Neural progenitor cell (in vitro differentiated cells): ENCODE results near the gene SPTSSB. TPM values are rescaled to one million over a fixed set of nuclear protein-coding genes. Genes with fewer than 3 reads are reported as not detected.

ENCODE experiments used
- DNase-seq: peaks from one replicate; pipeline ENCODE4 v3.0.0-alpha.2; 2016; ENCODE audit warnings: low spot score
- H2AFZ ChIP-seq: fragments of 200-600 bp; sonication (generic); replicated peaks from 2 replicates; pipeline ENCODE4 v1.6.1; 2016; ENCODE audit warnings: antibody characterized with exemption
- H3F3A ChIP-seq: fragments of 200-600 bp; sonication (generic); 2 replicates; pipeline ENCODE4 v1.6.1; 2016; ENCODE audit warnings: antibody characterized with exemption, low read depth
- H3K27ac ChIP-seq: fragments of 200-600 bp; sonication (generic); 2 replicates; pipeline ENCODE4 v1.5.1; 2016; ENCODE audit warnings: mild to moderate bottlenecking
- H3K27me3 ChIP-seq: fragments of 200-600 bp; sonication (generic); 2 replicates; pipeline ENCODE4 v1.6.1; 2016; ENCODE audit warnings: mild to moderate bottlenecking, moderate library complexity
- H3K36me3 ChIP-seq: fragments of 200-600 bp; sonication (generic); 2 replicates; pipeline ENCODE4 v1.5.1; 2016
- H3K4me1 ChIP-seq: fragments of 200-600 bp; sonication (generic); 2 replicates; pipeline ENCODE4 v1.6.1; 2016; ENCODE audit warnings: mixed run types
- H3K4me2 ChIP-seq: fragments of 200-600 bp; sonication (generic); 2 replicates; pipeline ENCODE4 v1.6.1; 2016
- H3K4me3 ChIP-seq: fragments of 200-600 bp; sonication (generic); 2 replicates; pipeline ENCODE4 v1.5.1; 2016
- H3K79me2 ChIP-seq: fragments of 200-600 bp; sonication (generic); 2 replicates; pipeline ENCODE4 v1.6.1; 2016; ENCODE audit warnings: low read depth
- H3K9ac ChIP-seq: fragments of 200-600 bp; sonication (generic); 2 replicates; pipeline ENCODE4 v1.6.1; 2016
- H3K9me3 ChIP-seq: fragments of 200-600 bp; sonication (generic); 2 replicates; pipeline ENCODE4 v1.5.1; 2016; ENCODE audit warnings: low read depth
- H4K20me1 ChIP-seq: fragments of 200-600 bp; sonication (generic); 2 replicates; pipeline ENCODE4 v1.6.1; 2016; ENCODE audit warnings: low read depth
- H3K27ac Mint-ChIP-seq: 3 replicates; pipeline ENCODE4 v1.8.0; 2021; ENCODE audit warnings: mixed read lengths
- H3K27me3 Mint-ChIP-seq: 2 replicates; pipeline ENCODE4 v1.8.0; 2022; ENCODE audit warnings: low read depth, mild to moderate bottlenecking, inconsistent platforms, moderate library complexity, mixed read lengths; ENCODE audit not compliant: insufficient read depth
- H3K36me3 Mint-ChIP-seq: 3 replicates; pipeline ENCODE4 v1.8.0; 2021; ENCODE audit warnings: mixed read lengths
- H3K4me1 Mint-ChIP-seq: 3 replicates; pipeline ENCODE4 v1.8.0; 2021; ENCODE audit warnings: mixed read lengths
- H3K4me3 Mint-ChIP-seq: 3 replicates; pipeline ENCODE4 v1.8.0; 2021; ENCODE audit warnings: mild to moderate bottlenecking, moderate library complexity, mixed read lengths
- H3K9me3 Mint-ChIP-seq: 3 replicates; pipeline ENCODE4 v1.8.0; 2020; ENCODE audit warnings: mixed read lengths
- EZH2 ChIP-seq: fragments of 200-600 bp; sonication (generic); IDR thresholded peaks from 2 replicates; pipeline ENCODE4 v1.6.1; 2017; ENCODE audit warnings: antibody characterized with exemption, mild to moderate bottlenecking, moderate library complexity
- EZH2phosphoT487 ChIP-seq: fragments of 200-600 bp; sonication (generic); IDR thresholded peaks from 2 replicates; pipeline ENCODE4 v1.6.1; 2017; ENCODE audit warnings: antibody characterized with exemption
- total RNA-seq: library from RNA; depleted of rRNA; stranded (reverse); fragments of >200 nt; gene quantifications from 2 replicates; pipeline ENCODE4 v1.2.3, GENCODE V29; 2015; ENCODE audit warnings: low replicate concordance
- TF ChIP-seq, protein P1 (sequence below): fragments of 200-600 bp; sonication (generic); IDR thresholded peaks from 2 replicates; pipeline ENCODE4 v1.5.1; 2017; ENCODE audit warnings: antibody characterized with exemption, mild to moderate bottlenecking

SPTSSB gene
- total RNA-seq, 1 donor from 2014 or later = 1.2 TPM

- Histone ChIP-seq H3K9ac (no peak overlapping the region), H4K20me1 (no peaks in the 10 kb centered on the region), H3K4me2 (no peak overlapping the region), H3K4me3 (no peak overlapping the region), H3K27ac (no peak overlapping the region), H3K4me1 (no peaks in the 10 kb centered on the region), H3K27me3 (no peaks in the 10 kb centered on the region), H3K9me3 (no peaks in the 10 kb centered on the region), H3K79me2 (no peaks in the 10 kb centered on the region), H3F3A (no peaks in the 10 kb centered on the region), H2AFZ (no peak overlapping the region), H3K36me3 (no peaks in the 10 kb centered on the region)
- DNase-seq = no peak
- Mint-ChIP-seq H3K36me3 (no peaks in the 10 kb centered on the region), H3K9me3 (no peaks in the 10 kb centered on the region), H3K27me3 (peaks cover 4% of the 10 kb centered on the region), H3K4me1 (peaks cover 7% of the 10 kb centered on the region), H3K27ac (no peak overlapping the region), H3K4me3 (no peak overlapping the region)
- TF ChIP-seq EZH2phosphoT487 = no peak
- TF ChIP-seq, protein P1, sequence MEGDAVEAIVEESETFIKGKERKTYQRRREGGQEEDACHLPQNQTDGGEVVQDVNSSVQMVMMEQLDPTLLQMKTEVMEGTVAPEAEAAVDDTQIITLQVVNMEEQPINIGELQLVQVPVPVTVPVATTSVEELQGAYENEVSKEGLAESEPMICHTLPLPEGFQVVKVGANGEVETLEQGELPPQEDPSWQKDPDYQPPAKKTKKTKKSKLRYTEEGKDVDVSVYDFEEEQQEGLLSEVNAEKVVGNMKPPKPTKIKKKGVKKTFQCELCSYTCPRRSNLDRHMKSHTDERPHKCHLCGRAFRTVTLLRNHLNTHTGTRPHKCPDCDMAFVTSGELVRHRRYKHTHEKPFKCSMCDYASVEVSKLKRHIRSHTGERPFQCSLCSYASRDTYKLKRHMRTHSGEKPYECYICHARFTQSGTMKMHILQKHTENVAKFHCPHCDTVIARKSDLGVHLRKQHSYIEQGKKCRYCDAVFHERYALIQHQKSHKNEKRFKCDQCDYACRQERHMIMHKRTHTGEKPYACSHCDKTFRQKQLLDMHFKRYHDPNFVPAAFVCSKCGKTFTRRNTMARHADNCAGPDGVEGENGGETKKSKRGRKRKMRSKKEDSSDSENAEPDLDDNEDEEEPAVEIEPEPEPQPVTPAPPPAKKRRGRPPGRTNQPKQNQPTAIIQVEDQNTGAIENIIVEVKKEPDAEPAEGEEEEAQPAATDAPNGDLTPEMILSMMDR = no peak
- TF ChIP-seq EZH2 = no peak
Observed at GRCh38 chr3:161347726-161348125, 23.6 kb downstream of the SPTSSB start.

DNA sequence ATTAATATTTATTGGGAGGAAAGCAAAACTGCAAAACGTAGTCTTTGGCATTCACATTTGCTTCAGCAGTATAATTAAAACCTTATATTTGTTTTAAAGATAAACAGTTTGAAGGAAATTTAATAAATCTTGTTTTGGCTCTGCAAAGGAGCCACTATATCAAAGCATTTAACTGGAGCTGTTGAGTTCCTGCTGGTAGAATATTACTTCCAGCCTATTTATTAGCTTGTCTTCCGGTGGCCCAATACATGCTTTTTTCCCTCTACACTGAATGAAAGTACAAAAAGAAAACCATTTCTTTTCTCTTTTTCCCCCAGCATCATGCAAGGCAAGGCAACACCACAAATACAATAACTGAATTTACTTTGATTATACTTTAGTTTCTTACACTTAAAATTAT is 26.3 kb downstream of the SPTSSB start:
- no peak overlapping the region for H3K4me3 Mint-ChIP-seq
- no peak overlapping the region for H3K4me2 ChIP-seq
- no peak overlapping the region for H3K27ac ChIP-seq
- no peaks in the 10 kb centered on the region for H3K9me3 ChIP-seq
- H2AFZ ChIP-seq = no peak overlapping the region
- H3K36me3 Mint-ChIP-seq = no peaks in the 10 kb centered on the region
- H3F3A ChIP-seq = no peaks in the 10 kb centered on the region
- no peak overlapping the region for H3K9ac ChIP-seq
- H3K27me3 Mint-ChIP-seq = peaks cover 6% of the 10 kb centered on the region
- H3K9me3 Mint-ChIP-seq = no peaks in the 10 kb centered on the region
- DNase-seq = no peak
- H3K4me1 Mint-ChIP-seq = peaks cover 6% of the 10 kb centered on the region
- no peaks in the 10 kb centered on the region for H4K20me1 ChIP-seq
- H3K4me1 ChIP-seq = no peaks in the 10 kb centered on the region
- no peaks in the 10 kb centered on the region for H3K79me2 ChIP-seq
- H3K4me3 ChIP-seq = no peak overlapping the region
- no peaks in the 10 kb centered on the region for H3K27me3 ChIP-seq
- no peaks in the 10 kb centered on the region for H3K36me3 ChIP-seq
- H3K27ac Mint-ChIP-seq = no peak overlapping the region
- TF ChIP-seq EZH2 = no peak
- no peak for TF ChIP-seq EZH2phosphoT487
- TF ChIP-seq, protein P1 = no peak

DNA sequence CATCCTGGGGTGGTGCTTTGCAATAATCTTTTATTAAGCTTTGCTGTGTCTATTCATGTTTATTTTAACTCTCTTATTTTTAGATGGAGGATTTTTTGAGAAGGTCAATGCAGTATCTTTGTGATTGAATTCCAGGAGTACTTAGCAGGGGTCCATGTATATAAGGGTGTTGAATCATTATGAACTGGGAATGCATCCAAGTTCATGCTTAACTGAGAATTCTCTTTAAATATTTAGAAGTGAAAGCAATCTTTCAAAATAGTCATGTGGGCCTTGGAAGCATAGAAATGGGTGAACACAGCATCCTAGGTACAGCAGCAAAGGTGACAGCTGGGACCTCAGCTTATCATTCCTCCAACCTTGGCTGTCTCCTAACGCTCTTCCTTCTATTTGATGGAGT is 27.3 kb downstream of the SPTSSB start:
- H3F3A ChIP-seq = no peaks in the 10 kb centered on the region
- H4K20me1 ChIP-seq = no peaks in the 10 kb centered on the region
- no peak overlapping the region for H3K4me3 ChIP-seq
- H3K27me3 ChIP-seq = no peaks in the 10 kb centered on the region
- TF ChIP-seq, protein P1 = no peak
- TF ChIP-seq EZH2phosphoT487 = no peak
- no peak for TF ChIP-seq EZH2
- Mint-ChIP-seq H3K4me3 (no peak overlapping the region), H3K36me3 (no peaks in the 10 kb centered on the region), H3K27ac (no peak overlapping the region), H3K9me3 (no peaks in the 10 kb centered on the region), H3K4me1 (no peaks in the 10 kb centered on the region), H3K27me3 (peaks cover 6% of the 10 kb centered on the region)
- H3K9ac ChIP-seq = no peak overlapping the region
- no peak overlapping the region for H3K27ac ChIP-seq
- H3K79me2 ChIP-seq = no peaks in the 10 kb centered on the region
- no peaks in the 10 kb centered on the region for H3K4me1 ChIP-seq
- DNase-seq = no peak
- no peak overlapping the region for H3K4me2 ChIP-seq
- H3K9me3 ChIP-seq = no peaks in the 10 kb centered on the region
- H2AFZ ChIP-seq = no peak overlapping the region
- H3K36me3 ChIP-seq = no peaks in the 10 kb centered on the region
